Neural cell (in vitro differentiated cells): ENCODE data around the gene BICC1. TPM values are rescaled to one million over a fixed set of nuclear protein-coding genes. Genes with fewer than 3 reads are reported as not detected.

Source experiments
- H2AFZ ChIP-seq: fragments of 200-600, 300-800 bp; sonication (generic), shearing (Covaris generic); 2 replicates; pipeline ENCODE4 v1.6.0; 2014; ENCODE audit warnings: low read depth, mild to moderate bottlenecking, antibody characterized with exemption, low read length, moderate library complexity
- H3F3A ChIP-seq: fragments of 200-600 bp; shearing (Covaris generic); 2 replicates; pipeline ENCODE4 v1.6.1; 2016; ENCODE audit warnings: mild to moderate bottlenecking, moderate library complexity, mixed read lengths, antibody characterized with exemption, low read length; ENCODE audit not compliant: insufficient read depth, poor library complexity, severe bottlenecking
- H3K27ac ChIP-seq: fragments of 200-600, 300-800 bp; sonication (generic), shearing (Covaris generic); 2 replicates; pipeline ENCODE4 v1.5.1; 2014; ENCODE audit warnings: mild to moderate bottlenecking, low read length, moderate library complexity
- H3K27me3 ChIP-seq: fragments of 300-800, 200-600 bp; sonication (generic), shearing (Covaris generic); 2 replicates; pipeline ENCODE4 v1.6.0; 2014; ENCODE audit warnings: mild to moderate bottlenecking, low read depth, low read length, moderate library complexity; ENCODE audit not compliant: insufficient read depth
- H3K36me3 ChIP-seq: fragments of 300-800, 200-600 bp; sonication (generic), shearing (Covaris generic); 2 replicates; pipeline ENCODE4 v1.5.1; 2014; ENCODE audit warnings: mild to moderate bottlenecking, antibody characterized with exemption, low read length, moderate library complexity; ENCODE audit not compliant: insufficient read depth
- H3K4me2 ChIP-seq: fragments of 300-800, 200-600 bp; sonication (generic), shearing (Covaris generic); 2 replicates; pipeline ENCODE4 v1.6.0; 2014; ENCODE audit warnings: mild to moderate bottlenecking, low read length
- H3K4me3 ChIP-seq: fragments of 300-800, 200-600 bp; sonication (generic), shearing (Covaris generic); 2 replicates; pipeline ENCODE4 v1.5.1; 2014; ENCODE audit warnings: mild to moderate bottlenecking, low read length, moderate library complexity
- H3K79me2 ChIP-seq: fragments of 200-600 bp; shearing (Covaris generic); replicated peaks from 2 replicates; pipeline ENCODE4 v1.6.0; 2014; ENCODE audit warnings: mild to moderate bottlenecking, low read length, moderate library complexity; ENCODE audit not compliant: insufficient read depth
- H3K9ac ChIP-seq: fragments of 300-800, 200-600 bp; sonication (generic), shearing (Covaris generic); 2 replicates; pipeline ENCODE4 v1.6.1; 2016; ENCODE audit warnings: mild to moderate bottlenecking, low read length, mixed read lengths
- H3K9me2 ChIP-seq: fragments of 200-600 bp; shearing (Covaris generic); 2 replicates; pipeline ENCODE4 v1.6.1; 2016; ENCODE audit warnings: mild to moderate bottlenecking, low read length, mixed read lengths; ENCODE audit not compliant: insufficient read depth
- H3K9me3 ChIP-seq: fragments of 200-600, 300-800 bp; sonication (generic), shearing (Covaris generic); 2 replicates; pipeline ENCODE4 v1.6.1; 2016; ENCODE audit warnings: mild to moderate bottlenecking, mixed run types, low read length, moderate library complexity, mixed read lengths
- H4K20me1 ChIP-seq: fragments of 200-600 bp; shearing (Covaris generic); 2 replicates; pipeline ENCODE4 v1.6.1; 2016; ENCODE audit warnings: mild to moderate bottlenecking, mixed run types; ENCODE audit not compliant: insufficient read depth
- CTCF ChIP-seq: fragments of 450-650 bp; IDR thresholded peaks from 2 replicates; pipeline ENCODE4 v1.5.1; 2014; ENCODE audit warnings: antibody characterized with exemption, mild to moderate bottlenecking, moderate library complexity; ENCODE audit not compliant: poor library complexity, severe bottlenecking
- EP300 ChIP-seq: fragments of 450-650 bp; conservative IDR thresholded peaks from 2 replicates; pipeline ENCODE4 v1.6.1; 2014; ENCODE audit warnings: antibody characterized with exemption, mild to moderate bottlenecking, moderate library complexity; ENCODE audit not compliant: poor library complexity, severe bottlenecking
- EZH2 ChIP-seq: fragments of 200-600, 300-800 bp; shearing (Covaris generic), sonication (generic); IDR thresholded peaks from 2 replicates; pipeline ENCODE4 v1.6.1; 2014; ENCODE audit warnings: antibody characterized with exemption, low read length, borderline replicate concordance, mild to moderate bottlenecking; ENCODE audit not compliant: insufficient read depth, poor library complexity, severe bottlenecking
- MXI1 ChIP-seq: fragments of 450-650 bp; conservative IDR thresholded peaks from 2 replicates; pipeline ENCODE4 v1.6.1; 2014; ENCODE audit warnings: antibody characterized with exemption, mild to moderate bottlenecking; ENCODE audit not compliant: poor library complexity, severe bottlenecking
- POLR2AphosphoS5 ChIP-seq: IDR thresholded peaks from 2 replicates; pipeline ENCODE4 v1.6.1; 2012
- REST ChIP-seq: IDR thresholded peaks from 2 replicates; pipeline ENCODE4 v1.6.1; 2012; ENCODE audit warnings: borderline replicate concordance
- SMC3 ChIP-seq: fragments of 450-650 bp; conservative IDR thresholded peaks from 2 replicates; pipeline ENCODE4 v1.6.1; 2014; ENCODE audit warnings: antibody characterized with exemption, mild to moderate bottlenecking, moderate library complexity; ENCODE audit not compliant: poor library complexity
- polyA plus RNA-seq: library from polyadenylated mRNA; depleted of rRNA; stranded (reverse); fragments of >200 nt; gene quantifications from 2 replicates; pipeline ENCODE4 v1.2.3, GENCODE V29; 2014

Gene BICC1
- polyA plus RNA-seq, 1 donor from 2014 or later, result 7.6 TPM

- Histone ChIP-seq H3K79me2 (no peaks in the 10 kb centered on the region), H3K4me3 (no peak overlapping the region), H3K9ac (no peak overlapping the region), H3K4me2 (no peak overlapping the region), H3F3A (no peaks in the 10 kb centered on the region), H3K9me3 (no peaks in the 10 kb centered on the region), H2AFZ (no peak overlapping the region), H3K27ac (no peak overlapping the region), H3K9me2 (no peaks in the 10 kb centered on the region), H4K20me1 (no peaks in the 10 kb centered on the region), H3K36me3 (no peaks in the 10 kb centered on the region), H3K27me3 (no peaks in the 10 kb centered on the region)
- TF ChIP-seq CTCF (no peak), EZH2 (no peak), POLR2AphosphoS5 (no peak), EP300 (no peak), SMC3 (no peak), MXI1 (no peak)
These were observed 243.0 kb downstream of the BICC1 start for GRCh38 chr10:58755677-58756076.

GRCh38 chr10:58756130-58756719 is 243.6 kb downstream of the BICC1 start:
- no peak overlapping the region for H3K4me3 ChIP-seq
- H3K79me2 ChIP-seq, result no peaks in the 10 kb centered on the region
- no peaks in the 10 kb centered on the region for H3K27me3 ChIP-seq
- no peaks in the 10 kb centered on the region for H3K9me3 ChIP-seq
- no peaks in the 10 kb centered on the region for H3K36me3 ChIP-seq
- H3K9ac ChIP-seq, result no peak overlapping the region
- no peaks in the 10 kb centered on the region for H4K20me1 ChIP-seq
- no peak overlapping the region for H3K27ac ChIP-seq
- H3K4me2 ChIP-seq, result no peak overlapping the region
- TF ChIP-seq REST (no peak), CTCF (no peak)
- H2AFZ ChIP-seq, result no peak overlapping the region
- H3F3A ChIP-seq, result no peaks in the 10 kb centered on the region
- H3K9me2 ChIP-seq, result no peaks in the 10 kb centered on the region
